SK-N-MC (cell line): ENCODE data around the gene IDI2.

Experiments
- EZH2 ChIP-seq: fragments of 200-600 bp; sonication (generic); IDR thresholded peaks from one replicate; pipeline ENCODE4 v1.6.1; 2017; ENCODE audit warnings: antibody characterized with exemption
- FOXP2 ChIP-seq: optimal IDR thresholded peaks from 2 replicates; pipeline ENCODE3; 2011; ENCODE audit warnings: mild to moderate bottlenecking, moderate library complexity; ENCODE audit not compliant: insufficient read depth; ENCODE audit errors: extremely low read length, control extremely low read depth
- POLR2AphosphoS5 ChIP-seq: IDR thresholded peaks from 2 replicates; pipeline ENCODE4 v1.6.1; 2012; ENCODE audit warnings: mild to moderate bottlenecking, low read depth, low read length, borderline replicate concordance

GRCh38 chr10:1054684-1055083 lies 29.0 kb upstream of the IDI2 start:
- TF ChIP-seq FOXP2 (no peak), POLR2AphosphoS5 (no peak), EZH2 (no peak)
